ENCODE results near the gene CCNB1IP1.

DNA sequence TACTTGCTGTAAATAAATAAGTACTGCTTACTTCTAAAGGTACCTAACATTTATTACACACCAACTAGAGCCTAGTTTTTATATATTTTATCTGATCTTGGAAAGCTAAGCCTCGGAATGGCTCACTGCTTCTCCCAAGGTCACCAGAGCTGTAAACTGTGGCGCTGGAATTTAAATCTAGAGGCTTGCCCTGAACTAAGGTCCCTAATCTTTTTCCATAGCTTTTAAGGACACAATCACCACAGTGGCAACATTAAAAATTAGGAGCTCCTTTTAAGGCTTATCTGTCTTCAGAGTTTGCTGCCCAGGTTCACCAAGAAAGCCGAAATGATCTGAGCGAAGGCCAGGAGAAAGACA, 670 bp downstream of the CCNB1IP1 start:
- TF ChIP-seq, protein P1, sequence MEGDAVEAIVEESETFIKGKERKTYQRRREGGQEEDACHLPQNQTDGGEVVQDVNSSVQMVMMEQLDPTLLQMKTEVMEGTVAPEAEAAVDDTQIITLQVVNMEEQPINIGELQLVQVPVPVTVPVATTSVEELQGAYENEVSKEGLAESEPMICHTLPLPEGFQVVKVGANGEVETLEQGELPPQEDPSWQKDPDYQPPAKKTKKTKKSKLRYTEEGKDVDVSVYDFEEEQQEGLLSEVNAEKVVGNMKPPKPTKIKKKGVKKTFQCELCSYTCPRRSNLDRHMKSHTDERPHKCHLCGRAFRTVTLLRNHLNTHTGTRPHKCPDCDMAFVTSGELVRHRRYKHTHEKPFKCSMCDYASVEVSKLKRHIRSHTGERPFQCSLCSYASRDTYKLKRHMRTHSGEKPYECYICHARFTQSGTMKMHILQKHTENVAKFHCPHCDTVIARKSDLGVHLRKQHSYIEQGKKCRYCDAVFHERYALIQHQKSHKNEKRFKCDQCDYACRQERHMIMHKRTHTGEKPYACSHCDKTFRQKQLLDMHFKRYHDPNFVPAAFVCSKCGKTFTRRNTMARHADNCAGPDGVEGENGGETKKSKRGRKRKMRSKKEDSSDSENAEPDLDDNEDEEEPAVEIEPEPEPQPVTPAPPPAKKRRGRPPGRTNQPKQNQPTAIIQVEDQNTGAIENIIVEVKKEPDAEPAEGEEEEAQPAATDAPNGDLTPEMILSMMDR (IDR thresholded peaks at IDR 0.05), result no peak
- TF ChIP-seq POLR2A (IDR thresholded peaks at IDR 0.05), result no peak

Measured in breast epithelium (tissue), 3 donors.